ES-I3 (cell line): Measurements from ENCODE around the gene SPRY1.
A peak's percentile ranks its signal among the peaks of the same experiment; 100 is the strongest.

Experiments
- H3K36me3 ChIP-seq: 2 replicates; pipeline ENCODE4 v1.6.1; 2013; ENCODE audit warnings: mild to moderate bottlenecking, low read length, control low read depth, moderate library complexity; ENCODE audit not compliant: insufficient read depth
- H3K4me1 ChIP-seq: 2 replicates; pipeline ENCODE4 v1.6.1; 2013; ENCODE audit warnings: mild to moderate bottlenecking, control low read depth, low read length; ENCODE audit not compliant: insufficient read depth
- H3K9ac ChIP-seq: 2 replicates; pipeline ENCODE4 v1.6.1; 2013; ENCODE audit warnings: low read depth, mild to moderate bottlenecking, low read length, moderate library complexity
- H3K9me3 ChIP-seq: 2 replicates; pipeline ENCODE4 v1.6.1; 2013; ENCODE audit warnings: mild to moderate bottlenecking, low read length, moderate library complexity; ENCODE audit not compliant: control insufficient read depth, insufficient read depth

The SPRY1 gene

GRCh38 chr4:123397144-123398065, 810 bp downstream of the SPRY1 start:
- Histone ChIP-seq H3K4me1 (peaks cover 11% of the 10 kb centered on the region; the same call in 1 of the 2 replicates), H3K36me3 (peaks cover 11% of the 10 kb centered on the region), H3K9ac (peak overlapping the region; percentile 74), H3K9me3 (no peaks in the 10 kb centered on the region)

- Histone ChIP-seq H3K4me1 (peaks cover 11% of the 10 kb centered on the region; the same call in 1 of the 2 replicates), H3K9me3 (no peaks in the 10 kb centered on the region), H3K36me3 (peaks cover 16% of the 10 kb centered on the region), H3K9ac (peak overlapping the region; percentile 74)
These were observed 1.7 kb downstream of the SPRY1 start for GRCh38 chr4:123398066-123398852.

GRCh38 chr4:123398853-123399626, 2.4 kb downstream of the SPRY1 start:
- H3K9ac ChIP-seq: peak overlapping the region; percentile 74
- peaks cover 16% of the 10 kb centered on the region for H3K36me3 ChIP-seq
- no peaks in the 10 kb centered on the region for H3K9me3 ChIP-seq
- peaks cover 14% of the 10 kb centered on the region for H3K4me1 ChIP-seq

- H3K9ac ChIP-seq: peak overlapping the region; percentile 74
- H3K9me3 ChIP-seq: no peaks in the 10 kb centered on the region
- H3K4me1 ChIP-seq: peaks cover 16% of the 10 kb centered on the region
- H3K36me3 ChIP-seq: peaks cover 16% of the 10 kb centered on the region
These were observed 3.2 kb downstream of the SPRY1 start for GRCh38 chr4:123399627-123400358.

- Histone ChIP-seq H3K36me3 (peaks cover 16% of the 10 kb centered on the region), H3K9ac (peak overlapping the region; percentile 74; the same call in 1 of the 2 replicates), H3K9me3 (no peaks in the 10 kb centered on the region), H3K4me1 (peaks cover 16% of the 10 kb centered on the region)
These were observed 4.9 kb downstream of the SPRY1 start for GRCh38 chr4:123401271-123402120.

- H3K36me3 ChIP-seq: peaks cover 16% of the 10 kb centered on the region
- no peak overlapping the region for H3K9ac ChIP-seq
- peaks cover 16% of the 10 kb centered on the region for H3K4me1 ChIP-seq
- H3K9me3 ChIP-seq: no peaks in the 10 kb centered on the region
These were observed 5.5 kb downstream of the SPRY1 start for GRCh38 chr4:123402121-123402465.

GRCh38 chr4:123403080-123403604, 6.5 kb downstream of the SPRY1 start:
- no peak overlapping the region for H3K9ac ChIP-seq
- H3K4me1 ChIP-seq: peaks cover 16% of the 10 kb centered on the region
- H3K9me3 ChIP-seq: no peaks in the 10 kb centered on the region
- H3K36me3 ChIP-seq: peaks cover 16% of the 10 kb centered on the region

GRCh38 chr4:123404533-123404932, 7.9 kb downstream of the SPRY1 start:
- Histone ChIP-seq H3K9ac (no peak overlapping the region), H3K4me1 (peaks cover 21% of the 10 kb centered on the region), H3K36me3 (peaks cover 16% of the 10 kb centered on the region), H3K9me3 (no peaks in the 10 kb centered on the region)

GRCh38 chr4:123405267-123405865, 8.8 kb downstream of the SPRY1 start:
- H3K4me1 ChIP-seq: peaks cover 21% of the 10 kb centered on the region
- no peak overlapping the region for H3K9ac ChIP-seq
- H3K9me3 ChIP-seq: no peaks in the 10 kb centered on the region
- H3K36me3 ChIP-seq: peaks cover 16% of the 10 kb centered on the region

GRCh38 chr4:123406872-123407271, 10.3 kb downstream of the SPRY1 start:
- H3K9me3 ChIP-seq: no peaks in the 10 kb centered on the region
- H3K36me3 ChIP-seq: peaks cover 10% of the 10 kb centered on the region
- peaks cover 15% of the 10 kb centered on the region for H3K4me1 ChIP-seq
- no peak overlapping the region for H3K9ac ChIP-seq

- Histone ChIP-seq H3K9ac (no peak overlapping the region), H3K36me3 (no peaks in the 10 kb centered on the region), H3K9me3 (no peaks in the 10 kb centered on the region), H3K4me1 (peaks cover 18% of the 10 kb centered on the region)
These were observed 12.0 kb downstream of the SPRY1 start for GRCh38 chr4:123408471-123409084.

GRCh38 chr4:123409334-123409733, 12.7 kb downstream of the SPRY1 start:
- H3K9me3 ChIP-seq: no peaks in the 10 kb centered on the region
- no peaks in the 10 kb centered on the region for H3K36me3 ChIP-seq
- H3K4me1 ChIP-seq: peaks cover 15% of the 10 kb centered on the region
- H3K9ac ChIP-seq: no peak overlapping the region
